ENCODE data around the gene C10orf62. TPM values are rescaled to one million over a fixed set of nuclear protein-coding genes. Genes with fewer than 3 reads are reported as not detected.

Gene C10orf62
- total RNA-seq, 1 donor from 2014 or later, result not detected

- no peak overlapping the region for H3K4me3 Mint-ChIP-seq (ENCODE audit: unreplicated experiment)
- peaks cover 9% of the 10 kb centered on the region for H3K4me1 Mint-ChIP-seq (ENCODE audit: low read depth)
- no peaks in the 10 kb centered on the region for H3K36me3 Mint-ChIP-seq (ENCODE audit: low read depth)
- no peaks in the 10 kb centered on the region for H3K27me3 Mint-ChIP-seq (ENCODE audit: low read depth)
- H3K27ac Mint-ChIP-seq (ENCODE audit: unreplicated experiment), result no peak overlapping the region
- TF ChIP-seq CTCF (IDR thresholded peaks at IDR 0.05), result no peak
- no peaks in the 10 kb centered on the region for H3K9me3 Mint-ChIP-seq (ENCODE audit: low read depth)
- DNase-seq (ENCODE audit: low spot score), result peak; percentile 27
Measured at GRCh38 chr10:97580421-97581367, 8.8 kb upstream of the C10orf62 start.

GRCh38 chr10:97582169-97582568 is 7.4 kb upstream of the C10orf62 start:
- Mint-ChIP-seq H3K36me3 (ENCODE audit: low read depth) (no peaks in the 10 kb centered on the region), H3K27ac (ENCODE audit: unreplicated experiment) (no peak overlapping the region), H3K27me3 (ENCODE audit: low read depth) (no peaks in the 10 kb centered on the region), H3K4me1 (ENCODE audit: low read depth) (peaks cover 4% of the 10 kb centered on the region), H3K4me3 (ENCODE audit: unreplicated experiment) (no peak overlapping the region), H3K9me3 (ENCODE audit: low read depth) (no peaks in the 10 kb centered on the region)
- DNase-seq (ENCODE audit: low spot score), result peak; percentile 48
- no peak for TF ChIP-seq CTCF (IDR thresholded peaks at IDR 0.05)

- H3K27ac Mint-ChIP-seq (ENCODE audit: unreplicated experiment), result no peak overlapping the region
Measured at GRCh38 chr10:97583476-97583875, 6.0 kb upstream of the C10orf62 start.

GRCh38 chr10:97584060-97584797 is 5.3 kb upstream of the C10orf62 start, which contains the start of gene HOGA1:
Gene HOGA1, plus strand, starts transcription at chr10:97584389. Its CDS starts 315 bp downstream, at chr10:97584704.
- DNase-seq (ENCODE audit: low spot score), result peak; percentile 83
- no peaks in the 10 kb centered on the region for H3K36me3 Mint-ChIP-seq (ENCODE audit: low read depth)
- H3K4me3 Mint-ChIP-seq (ENCODE audit: unreplicated experiment), result no peak within 1 kb of the TSS
- no peak within 1 kb of the TSS for H3K27ac Mint-ChIP-seq (ENCODE audit: unreplicated experiment)
- no peaks in the 10 kb centered on the region for H3K9me3 Mint-ChIP-seq (ENCODE audit: low read depth)
- H3K4me1 Mint-ChIP-seq (ENCODE audit: low read depth), result peaks cover 4% of the 10 kb centered on the region
- no peak for TF ChIP-seq CTCF (IDR thresholded peaks at IDR 0.05)
- no peaks in the 10 kb centered on the region for H3K27me3 Mint-ChIP-seq (ENCODE audit: low read depth)

More at GRCh38 chr10:97583476-97583875, 6.0 kb upstream of the C10orf62 start:
- H3K27me3 Mint-ChIP-seq (ENCODE audit: low read depth), result no peaks in the 10 kb centered on the region
- TF ChIP-seq CTCF (IDR thresholded peaks at IDR 0.05), result no peak
- H3K9me3 Mint-ChIP-seq (ENCODE audit: low read depth), result no peaks in the 10 kb centered on the region
- no peaks in the 10 kb centered on the region for H3K36me3 Mint-ChIP-seq (ENCODE audit: low read depth)
- DNase-seq (ENCODE audit: low spot score), result peak; percentile 69
- peaks cover 4% of the 10 kb centered on the region for H3K4me1 Mint-ChIP-seq (ENCODE audit: low read depth)
- H3K4me3 Mint-ChIP-seq (ENCODE audit: unreplicated experiment), result no peak overlapping the region

GRCh38 chr10:97584798-97585438 is 4.6 kb upstream of the C10orf62 start:
- Mint-ChIP-seq H3K9me3 (ENCODE audit: low read depth) (no peaks in the 10 kb centered on the region), H3K36me3 (ENCODE audit: low read depth) (no peaks in the 10 kb centered on the region), H3K4me3 (ENCODE audit: unreplicated experiment) (no peak overlapping the region), H3K27me3 (ENCODE audit: low read depth) (no peaks in the 10 kb centered on the region), H3K27ac (ENCODE audit: unreplicated experiment) (no peak overlapping the region), H3K4me1 (ENCODE audit: low read depth) (peaks cover 6% of the 10 kb centered on the region)
- TF ChIP-seq CTCF (IDR thresholded peaks at IDR 0.05), result no peak
- peak; percentile 42 for DNase-seq (ENCODE audit: low spot score)
